HepG2 (cell line): ENCODE results near the gene TP53. TPM values are rescaled to one million over a fixed set of nuclear protein-coding genes. Genes with fewer than 3 reads are reported as not detected.

ENCODE experiments used
- GABPB1 ChIP-seq: IDR thresholded peaks from 2 replicates; pipeline ENCODE4 v1.6.1; 2016; ENCODE audit warnings: mild to moderate bottlenecking, missing genetic modification reagents, moderate library complexity, missing compliant biosample characterization
- HDAC1 ChIP-seq: sonication (generic); formaldehyde crosslinking; IDR thresholded peaks from 2 replicates; pipeline ENCODE4 v1.5.1; 2020; ENCODE audit warnings: mild to moderate bottlenecking, missing genetic modification reagents
- HNRNPL ChIP-seq: fragments of 200-400 bp; formaldehyde crosslinking; IDR thresholded peaks from 2 replicates; pipeline ENCODE4 v1.6.1; 2017; ENCODE audit warnings: mild to moderate bottlenecking, low read depth, low read length
- KLF13 ChIP-seq: sonication (generic); formaldehyde crosslinking; IDR thresholded peaks from 2 replicates; pipeline ENCODE4 v1.4.0; 2020; ENCODE audit warnings: mild to moderate bottlenecking, missing genetic modification reagents
- KMT2A ChIP-seq: sonication (generic); formaldehyde crosslinking; IDR thresholded peaks from 2 replicates; pipeline ENCODE4 v1.4.0; 2020; ENCODE audit warnings: missing genetic modification reagents
- NCOA2 ChIP-seq: sonication (generic); formaldehyde crosslinking; IDR thresholded peaks from 2 replicates; pipeline ENCODE4 v1.8.0; 2022; ENCODE audit warnings: inconsistent platforms
- ZNF547 ChIP-seq: sonication (generic); formaldehyde crosslinking; IDR thresholded peaks from 2 replicates; pipeline ENCODE4 v1.5.1; 2020; ENCODE audit warnings: mild to moderate bottlenecking, missing genetic modification reagents
- polyA plus RNA-seq, 8 experiments: library from polyadenylated mRNA; depleted of rRNA in 3 of 8; stranded (reverse) in 7 of 8; unstranded in 1 of 8; fragments of >200 nt; fragmentation: Illumina TruSeq in 4 of 8; extraction: Trizol in 4 of 8; gene quantifications; 2 replicates each; pipeline versions ENCODE4 v1.2.1 to v1.2.3, GENCODE V29; 2011 to 2016; ENCODE audit warnings: low read depth in 4 of 8, missing spikeins in 1 of 8, mixed read lengths in 1 of 8; ENCODE audit not compliant: insufficient read depth in 1 of 8
- total RNA-seq, 5 experiments: library from RNA; depleted of rRNA; stranded (reverse); fragments of >200 nt; fragmentation: Illumina TruSeq; extraction: Trizol; gene quantifications; 2 replicates each; pipeline ENCODE4 v1.2.3, GENCODE V29; 2016; ENCODE audit warnings: low read depth in 1 of 5
- TF ChIP-seq, protein P1 (sequence below): sonication (generic); formaldehyde crosslinking; IDR thresholded peaks from 2 replicates; pipeline ENCODE4 v1.5.1; 2020; ENCODE audit warnings: missing genetic modification reagents, mild to moderate bottlenecking, borderline replicate concordance
- TF ChIP-seq, protein P2 (sequence below): sonication (generic); formaldehyde crosslinking; IDR thresholded peaks from 2 replicates; pipeline ENCODE4 v1.5.0; 2020; ENCODE audit warnings: mild to moderate bottlenecking, missing genetic modification reagents
- TF ChIP-seq, protein P3 (sequence below), 2 experiments: sonication (generic) in 1 of 2; formaldehyde crosslinking in 1 of 2; IDR thresholded peaks; 2 replicates each; pipeline versions ENCODE4 v1.4.0 to v1.6.1; 2016 to 2020; ENCODE audit warnings: borderline replicate concordance in 1 of 2, low read depth in 1 of 2, mild to moderate bottlenecking in 1 of 2, missing genetic modification reagents in 1 of 2
- TF ChIP-seq, protein P4 (sequence below): sonication (generic); formaldehyde crosslinking; IDR thresholded peaks from 2 replicates; pipeline ENCODE4 v1.4.0; 2020; ENCODE audit warnings: mild to moderate bottlenecking, missing genetic modification reagents

Gene TP53
- total and polyA plus RNA-seq, 2 of the 13 experiments (the other 11 are each of a cell fraction or from before 2014, with no cell fraction given): 17.1 to 29.9 TPM

DNA sequence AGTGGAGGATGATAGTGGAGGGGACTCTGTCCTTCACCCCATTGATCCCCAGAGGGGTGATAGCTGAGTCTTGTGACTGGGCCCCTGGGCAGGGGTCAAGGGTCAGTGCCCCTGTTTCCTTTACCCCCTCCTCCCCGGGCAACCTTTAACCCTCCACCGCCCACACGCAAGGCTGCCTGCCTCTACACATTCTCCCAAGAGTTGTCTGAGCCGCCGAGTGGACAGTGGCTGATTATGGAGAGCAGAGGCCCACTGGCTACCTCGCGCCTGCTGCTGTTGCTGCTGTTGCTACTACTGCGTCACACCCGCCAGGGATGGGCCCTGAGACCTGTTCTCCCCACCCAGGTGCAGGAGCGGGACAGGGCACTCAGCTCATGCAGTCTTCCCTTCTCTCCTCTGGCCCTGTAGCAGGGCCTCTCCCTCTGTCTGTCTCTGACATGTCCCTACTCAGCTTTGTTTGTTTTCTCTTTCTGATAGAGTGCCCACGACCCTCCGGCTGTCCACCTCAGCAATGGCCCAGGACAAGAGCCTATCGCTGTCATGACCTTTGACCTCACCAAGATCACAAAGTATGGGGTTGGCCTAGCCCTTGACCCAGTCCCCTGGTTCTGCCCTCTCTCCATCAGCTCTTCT, 57.2 kb downstream of the TP53 start, which contains the start of gene SHBG (continued):
- peak; percentile 28; the same call in 1 of the 2 replicates for TF ChIP-seq GABPB1 (CRISPR knock-in tag)
- TF ChIP-seq NCOA2 (CRISPR knock-in tag): 0 out of 2 replicates have a peak, but pooled peaks have one; percentile 23
- no peak for TF ChIP-seq KLF13
- TF ChIP-seq, protein P1, sequence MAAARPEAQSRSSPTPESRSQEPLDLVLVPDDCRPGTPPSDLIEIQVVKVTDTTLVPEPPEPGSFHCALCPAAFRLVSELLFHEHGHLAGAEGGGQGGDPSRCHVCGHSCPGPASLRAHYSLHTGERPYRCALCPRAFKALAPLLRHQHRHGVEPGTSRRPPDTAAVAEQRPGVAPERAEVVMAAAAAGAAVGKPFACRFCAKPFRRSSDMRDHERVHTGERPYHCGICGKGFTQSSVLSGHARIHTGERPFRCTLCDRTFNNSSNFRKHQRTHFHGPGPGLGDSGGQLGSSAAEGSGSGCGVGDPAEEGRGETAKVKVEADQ (CRISPR knock-in tag): 0 out of 2 replicates have a peak, but pooled peaks have one; percentile 50
- 0 out of 2 replicates have a peak, but pooled peaks have one; percentile 50 for TF ChIP-seq HNRNPL
- TF ChIP-seq, protein P2, sequence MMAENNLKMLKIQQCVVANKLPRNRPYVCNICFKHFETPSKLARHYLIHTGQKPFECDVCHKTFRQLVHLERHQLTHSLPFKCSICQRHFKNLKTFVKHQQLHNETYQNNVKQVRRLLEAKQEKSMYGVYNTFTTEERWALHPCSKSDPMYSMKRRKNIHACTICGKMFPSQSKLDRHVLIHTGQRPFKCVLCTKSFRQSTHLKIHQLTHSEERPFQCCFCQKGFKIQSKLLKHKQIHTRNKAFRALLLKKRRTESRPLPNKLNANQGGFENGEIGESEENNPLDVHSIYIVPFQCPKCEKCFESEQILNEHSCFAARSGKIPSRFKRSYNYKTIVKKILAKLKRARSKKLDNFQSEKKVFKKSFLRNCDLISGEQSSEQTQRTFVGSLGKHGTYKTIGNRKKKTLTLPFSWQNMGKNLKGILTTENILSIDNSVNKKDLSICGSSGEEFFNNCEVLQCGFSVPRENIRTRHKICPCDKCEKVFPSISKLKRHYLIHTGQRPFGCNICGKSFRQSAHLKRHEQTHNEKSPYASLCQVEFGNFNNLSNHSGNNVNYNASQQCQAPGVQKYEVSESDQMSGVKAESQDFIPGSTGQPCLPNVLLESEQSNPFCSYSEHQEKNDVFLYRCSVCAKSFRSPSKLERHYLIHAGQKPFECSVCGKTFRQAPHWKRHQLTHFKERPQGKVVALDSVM (CRISPR knock-in tag): peak; percentile 52; the same call in 1 of the 2 replicates
- 0 out of 2 replicates have a peak, but pooled peaks have one; percentile 26 for TF ChIP-seq KMT2A
- TF ChIP-seq, protein P3, sequence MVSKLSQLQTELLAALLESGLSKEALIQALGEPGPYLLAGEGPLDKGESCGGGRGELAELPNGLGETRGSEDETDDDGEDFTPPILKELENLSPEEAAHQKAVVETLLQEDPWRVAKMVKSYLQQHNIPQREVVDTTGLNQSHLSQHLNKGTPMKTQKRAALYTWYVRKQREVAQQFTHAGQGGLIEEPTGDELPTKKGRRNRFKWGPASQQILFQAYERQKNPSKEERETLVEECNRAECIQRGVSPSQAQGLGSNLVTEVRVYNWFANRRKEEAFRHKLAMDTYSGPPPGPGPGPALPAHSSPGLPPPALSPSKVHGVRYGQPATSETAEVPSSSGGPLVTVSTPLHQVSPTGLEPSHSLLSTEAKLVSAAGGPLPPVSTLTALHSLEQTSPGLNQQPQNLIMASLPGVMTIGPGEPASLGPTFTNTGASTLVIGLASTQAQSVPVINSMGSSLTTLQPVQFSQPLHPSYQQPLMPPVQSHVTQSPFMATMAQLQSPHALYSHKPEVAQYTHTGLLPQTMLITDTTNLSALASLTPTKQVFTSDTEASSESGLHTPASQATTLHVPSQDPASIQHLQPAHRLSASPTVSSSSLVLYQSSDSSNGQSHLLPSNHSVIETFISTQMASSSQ (IDR thresholded peaks at IDR 0.05; ENCODE audit: low read depth): no peak
- TF ChIP-seq, protein P3 (CRISPR knock-in tag; IDR thresholded peaks at IDR 0.05; ENCODE audit: borderline replicate concordance): 0 out of 2 replicates have a peak, but pooled peaks have one; percentile 22
- TF ChIP-seq, protein P4, sequence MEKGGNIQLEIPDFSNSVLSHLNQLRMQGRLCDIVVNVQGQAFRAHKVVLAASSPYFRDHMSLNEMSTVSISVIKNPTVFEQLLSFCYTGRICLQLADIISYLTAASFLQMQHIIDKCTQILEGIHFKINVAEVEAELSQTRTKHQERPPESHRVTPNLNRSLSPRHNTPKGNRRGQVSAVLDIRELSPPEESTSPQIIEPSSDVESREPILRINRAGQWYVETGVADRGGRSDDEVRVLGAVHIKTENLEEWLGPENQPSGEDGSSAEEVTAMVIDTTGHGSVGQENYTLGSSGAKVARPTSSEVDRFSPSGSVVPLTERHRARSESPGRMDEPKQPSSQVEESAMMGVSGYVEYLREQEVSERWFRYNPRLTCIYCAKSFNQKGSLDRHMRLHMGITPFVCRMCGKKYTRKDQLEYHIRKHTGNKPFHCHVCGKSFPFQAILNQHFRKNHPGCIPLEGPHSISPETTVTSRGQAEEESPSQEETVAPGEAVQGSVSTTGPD (CRISPR knock-in tag): no peak
- peak; percentile 66 for TF ChIP-seq HDAC1 (CRISPR knock-in tag)
- TF ChIP-seq ZNF547: 0 out of 2 replicates have a peak, but pooled peaks have one; percentile 45
